Left kidney (tissue), 8 donors: ENCODE results near the gene PPP1R2C. TPM values are rescaled to one million over a fixed set of nuclear protein-coding genes. Genes with fewer than 3 reads are reported as not detected.

Experiments used
- DNase-seq: peaks from one replicate; pipeline ENCODE4 v3.0.0-alpha.2; 2013
- long read RNA-seq, 8 donors: transcript quantifications; one replicate each; lab custom pipeline, GENCODE V29; 2026
- polyA plus RNA-seq: library from polyadenylated mRNA; unstranded; fragments of 120-200 nt; gene quantifications from one replicate; pipeline ENCODE4 v1.2.1, GENCODE V29; 2013; ENCODE audit not compliant: insufficient read length

Gene PPP1R2C
- not detected for polyA plus RNA-seq
- long read RNA-seq, donor 1 = 0 reads
- long read RNA-seq, donor 2 = 0 reads
- long read RNA-seq, donor 3 = 0 reads
- long read RNA-seq, donor 4 = 0 reads
- long read RNA-seq, donor 5 = 0 reads
- long read RNA-seq, donor 6 = 0 reads
- long read RNA-seq, donor 7 = 0 reads
- long read RNA-seq, donor 8 = 0 reads

DNA sequence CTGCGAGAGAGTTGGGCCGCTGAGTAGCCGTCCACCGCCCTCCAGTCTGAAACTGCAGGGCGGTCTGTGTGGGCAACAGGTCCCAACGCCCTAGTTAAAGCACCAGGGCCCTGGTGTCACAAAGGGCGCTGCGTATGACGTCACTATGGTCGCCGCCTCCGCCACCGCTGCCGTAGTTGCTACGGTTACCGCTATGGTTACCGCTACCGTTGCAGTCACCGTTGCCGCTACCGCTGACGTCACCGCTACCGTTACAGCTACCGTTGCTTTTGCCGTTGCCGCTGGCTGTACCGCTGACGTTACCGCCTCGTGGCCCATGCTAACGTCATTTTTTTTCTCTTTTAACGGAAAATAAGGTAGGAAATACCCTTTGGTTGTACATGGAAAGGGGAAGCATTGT is at the start of gene PPP1R2C:
Gene PPP1R2C (minus strand): TSS at position 68 of the 400 bp plus-strand sequence. CDS start 84 bp downstream, outside the sequence.
- DNase-seq = no peak

DNA sequence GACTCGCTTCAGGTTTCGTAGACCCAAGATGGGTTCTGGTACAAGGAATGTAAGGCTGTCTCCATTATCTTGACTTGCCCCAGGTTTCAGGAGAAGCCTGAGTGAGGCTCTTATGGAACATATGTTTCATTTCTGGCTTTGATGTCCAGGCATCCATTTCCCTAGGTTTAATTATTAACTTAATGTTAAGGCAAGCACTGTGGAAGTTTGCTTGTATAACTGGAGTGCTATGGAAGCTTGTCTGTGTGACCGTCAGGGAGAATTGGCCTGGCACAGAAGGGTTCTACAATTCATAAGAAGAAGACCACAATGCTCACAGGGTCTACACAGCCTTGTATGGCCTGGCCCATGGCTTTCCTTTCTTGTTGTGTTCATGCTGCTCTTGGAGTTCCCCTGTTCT is 47.2 kb upstream of the PPP1R2C start:
- no peak for DNase-seq

DNA sequence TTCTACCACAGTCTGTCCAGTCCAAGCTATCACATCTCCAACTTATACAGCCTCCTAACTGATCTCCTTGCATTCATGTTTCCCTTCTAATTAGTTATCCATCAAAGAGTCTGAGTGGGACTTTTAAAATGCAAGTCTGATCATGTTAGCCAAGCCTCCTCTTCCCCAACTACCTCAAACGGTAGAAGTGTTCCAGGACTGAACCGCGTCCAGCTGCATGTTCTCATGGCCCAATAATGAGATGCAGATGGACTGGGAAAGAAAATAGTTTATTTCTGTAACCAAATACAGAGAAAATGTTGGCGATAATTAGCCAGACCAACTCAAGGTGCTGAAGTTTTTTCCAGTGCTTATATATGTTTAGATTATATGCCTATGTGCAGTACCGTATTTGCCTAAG is 46.6 kb upstream of the PPP1R2C start:
- DNase-seq = no peak

DNA sequence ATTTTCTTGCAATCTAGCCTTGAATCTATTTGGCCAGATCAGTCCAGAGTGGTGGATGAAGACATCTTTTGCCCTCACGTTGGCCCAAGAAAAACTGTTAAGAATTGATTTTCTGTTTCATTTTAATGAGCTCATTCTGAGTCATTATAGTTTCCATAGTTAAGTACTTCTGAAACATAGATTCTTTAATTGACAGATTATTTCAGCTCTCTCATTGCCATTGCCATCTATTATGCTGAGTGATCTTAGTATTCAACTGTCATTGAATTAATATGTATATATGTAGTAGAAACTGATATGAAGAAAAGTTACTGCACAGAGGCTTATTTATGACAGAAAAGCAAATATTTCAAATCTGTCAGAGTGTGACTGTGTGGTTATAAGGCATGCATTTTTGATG is 45.5 kb upstream of the PPP1R2C start:
- DNase-seq = no peak

DNA sequence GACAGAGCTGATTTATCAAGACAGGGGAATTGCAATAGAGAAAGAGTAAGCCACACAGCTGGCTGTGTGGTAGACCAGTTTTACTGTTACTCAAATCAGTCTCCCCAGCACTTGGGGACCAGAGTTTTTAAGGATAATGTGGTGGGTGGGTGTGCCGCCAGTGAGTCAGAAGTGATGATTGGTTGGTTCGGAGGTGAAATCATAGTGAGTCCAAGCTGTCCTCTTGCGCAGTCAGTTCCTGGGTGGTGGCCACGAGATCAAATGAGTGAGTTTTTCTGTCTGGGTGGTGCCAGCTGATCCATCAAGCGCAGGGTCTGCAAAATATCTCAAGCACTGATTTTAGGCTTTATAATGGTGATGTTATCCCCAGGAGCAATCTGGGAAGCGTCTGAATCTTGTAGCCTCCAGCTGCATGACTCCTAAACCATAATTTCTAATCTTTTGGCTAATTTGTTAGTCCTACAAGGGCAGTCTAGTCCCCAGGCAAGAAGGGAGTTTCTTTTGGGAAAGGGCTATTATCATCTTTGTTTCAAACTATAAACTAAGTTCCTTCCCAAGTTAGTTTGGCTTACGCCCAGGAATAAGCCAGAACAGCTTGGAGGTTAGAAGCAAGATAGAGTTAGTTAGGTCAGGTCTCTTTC is 44.0 kb upstream of the PPP1R2C start:
- no peak for DNase-seq

DNA sequence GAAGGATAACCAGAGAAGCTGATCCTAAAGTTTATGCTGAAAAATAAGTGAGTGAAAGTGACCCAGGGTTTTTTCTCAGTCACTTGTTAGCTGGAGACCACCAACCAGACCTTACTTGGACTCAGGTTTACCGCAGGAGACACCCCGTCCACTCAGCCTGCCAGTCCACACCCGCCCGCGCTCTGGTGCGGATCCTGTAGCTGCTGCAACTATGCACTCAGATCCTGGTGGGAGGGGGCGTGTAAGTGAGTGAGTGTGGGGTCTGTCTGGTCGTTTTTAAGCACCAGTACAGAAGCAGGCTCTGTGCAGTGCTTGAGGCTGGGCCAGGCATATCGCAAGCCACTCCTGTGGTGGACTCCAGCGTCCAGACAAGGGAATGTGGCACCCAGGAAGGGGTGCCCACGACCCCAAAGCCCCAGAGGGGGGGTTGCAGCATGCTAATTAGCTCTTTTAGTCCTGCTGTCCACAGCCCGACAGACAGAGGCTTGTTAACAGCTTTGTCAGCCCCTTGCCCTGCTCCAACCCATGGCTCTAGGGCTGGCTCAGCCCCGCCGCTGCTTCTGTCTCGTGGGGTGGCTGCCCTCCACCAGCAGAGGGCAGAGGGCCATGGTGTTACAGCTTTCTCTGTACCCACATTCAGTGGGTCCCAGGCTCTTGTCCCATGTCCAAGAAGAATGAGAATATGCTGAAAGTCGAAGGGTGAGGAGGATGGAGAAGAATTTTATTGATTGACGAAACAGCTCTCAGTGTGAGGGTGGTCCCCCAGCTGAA is 40.4 kb upstream of the PPP1R2C start:
- no peak for DNase-seq

DNA sequence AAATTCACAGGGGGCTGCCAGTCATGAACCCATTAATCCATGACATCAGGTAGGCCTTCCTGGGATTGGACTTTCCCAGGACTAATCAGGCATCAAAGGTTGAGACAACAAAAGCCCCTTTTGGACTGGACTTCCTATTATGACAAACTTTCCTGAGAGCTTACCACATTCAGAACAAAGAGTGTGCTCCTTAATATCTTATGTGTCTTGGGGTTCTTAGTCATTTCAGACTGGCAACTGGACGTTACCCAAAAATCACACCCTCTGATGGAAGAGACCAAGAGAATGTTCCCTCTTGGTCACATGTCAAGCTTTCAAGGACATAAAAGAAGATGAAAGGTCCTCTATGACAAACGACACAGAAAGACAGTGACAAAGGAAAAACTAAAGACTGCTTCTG is 31.6 kb upstream of the PPP1R2C start:
- DNase-seq = no peak

DNA sequence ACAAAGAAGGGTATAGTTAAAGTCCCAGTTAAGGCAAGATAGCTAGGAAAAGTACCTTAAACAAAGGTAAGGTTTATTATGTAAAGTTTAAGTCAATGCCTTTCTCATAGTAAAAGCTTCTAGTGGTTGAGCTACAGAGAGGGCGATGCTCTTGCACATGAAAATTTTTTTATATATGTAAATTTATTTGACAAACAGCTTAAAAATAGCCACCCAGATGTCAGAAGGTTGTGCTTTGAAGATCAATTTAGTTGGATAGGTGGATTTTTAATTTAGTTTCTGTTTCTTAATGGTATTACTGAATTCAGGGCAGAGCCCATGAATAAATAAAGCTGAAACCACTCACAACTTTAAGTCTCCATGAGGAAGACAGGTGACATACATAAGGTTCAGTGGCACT is 29.4 kb upstream of the PPP1R2C start:
- no peak for DNase-seq

DNA sequence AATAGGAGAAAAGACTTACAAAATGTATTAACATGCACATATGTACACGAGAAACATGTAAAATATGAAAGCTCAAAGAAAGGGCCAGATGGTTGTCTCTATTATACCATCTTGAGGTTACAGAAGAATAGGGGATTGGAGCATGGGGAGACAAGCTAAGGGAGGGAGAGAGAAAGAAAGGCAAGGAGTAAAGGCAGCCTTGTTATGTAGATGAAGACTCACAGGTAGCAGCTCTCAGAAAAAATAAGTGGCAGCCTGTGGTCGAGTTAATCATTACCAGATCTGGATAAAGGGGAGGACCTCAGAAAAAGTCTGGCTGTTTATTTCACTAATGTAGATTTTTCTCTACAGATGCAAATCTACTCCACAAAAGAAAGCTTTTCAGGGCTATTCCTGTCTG is 26.6 kb upstream of the PPP1R2C start:
- DNase-seq = no peak

DNA sequence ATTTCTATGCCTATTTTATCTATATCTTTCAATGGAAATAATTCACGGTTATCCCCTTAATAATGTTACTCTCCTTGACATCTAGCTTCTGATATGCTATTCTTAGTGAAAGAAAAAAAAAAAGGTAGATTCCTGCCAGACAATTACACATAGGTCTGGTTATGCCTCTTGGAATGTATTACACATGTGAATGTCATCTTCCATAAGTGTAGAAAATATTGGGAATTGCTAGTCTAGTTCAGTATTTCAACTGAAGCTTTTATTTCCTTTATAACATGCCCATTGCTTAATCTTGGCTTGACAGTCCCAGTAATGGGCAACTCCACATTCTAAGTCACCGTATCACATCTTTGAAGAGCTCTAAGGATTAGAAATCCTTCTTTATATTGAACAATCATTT is 25.4 kb upstream of the PPP1R2C start:
- no peak for DNase-seq

DNA sequence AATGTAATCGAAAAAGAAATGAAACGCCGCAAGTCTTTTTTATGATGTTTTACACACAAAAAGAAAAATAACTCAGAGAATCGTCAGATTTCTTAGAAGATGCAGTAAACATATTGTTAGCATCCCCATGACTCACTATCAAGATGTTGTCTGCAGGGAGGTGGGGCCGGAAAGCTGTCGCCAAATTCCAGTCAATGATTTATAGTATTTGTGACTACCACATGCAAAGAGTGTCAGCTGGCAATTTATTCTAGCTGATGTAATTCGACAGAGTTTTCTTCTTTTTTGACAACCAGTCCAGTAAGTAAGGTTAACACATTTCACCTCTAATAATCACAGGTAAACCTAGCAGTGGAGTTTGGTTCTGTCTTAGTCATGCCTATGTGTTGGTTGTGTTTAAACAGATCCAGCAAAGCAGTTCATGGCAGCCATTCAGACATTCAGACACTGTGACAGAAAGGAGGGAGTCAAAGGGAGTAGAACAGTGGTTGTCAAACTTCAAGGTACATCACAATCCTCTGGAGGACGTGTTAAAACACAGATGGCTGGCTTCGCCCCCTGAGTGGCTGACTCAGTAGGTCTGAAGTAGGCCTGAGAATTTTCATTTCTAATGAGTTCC is 19.8 kb upstream of the PPP1R2C start:
- no peak for DNase-seq

DNA sequence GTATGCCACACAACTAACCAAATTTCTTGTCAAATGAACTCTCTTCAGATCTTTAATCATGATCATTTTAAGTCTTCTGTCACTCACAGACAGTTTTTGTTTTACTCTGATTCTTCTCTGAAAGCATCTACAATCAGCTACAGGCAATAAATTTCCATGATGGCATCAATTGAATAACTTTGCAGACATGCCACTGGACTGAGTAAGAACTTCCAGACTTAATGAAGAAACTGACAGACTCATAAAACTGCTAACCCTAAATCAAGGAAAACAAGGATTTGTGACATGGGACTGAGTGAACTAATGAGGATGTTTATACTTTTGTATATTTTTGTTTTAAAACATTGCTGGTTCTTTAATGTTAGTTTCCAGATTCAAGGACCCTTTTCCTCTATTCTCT is 5.5 kb upstream of the PPP1R2C start:
- DNase-seq = no peak

DNA sequence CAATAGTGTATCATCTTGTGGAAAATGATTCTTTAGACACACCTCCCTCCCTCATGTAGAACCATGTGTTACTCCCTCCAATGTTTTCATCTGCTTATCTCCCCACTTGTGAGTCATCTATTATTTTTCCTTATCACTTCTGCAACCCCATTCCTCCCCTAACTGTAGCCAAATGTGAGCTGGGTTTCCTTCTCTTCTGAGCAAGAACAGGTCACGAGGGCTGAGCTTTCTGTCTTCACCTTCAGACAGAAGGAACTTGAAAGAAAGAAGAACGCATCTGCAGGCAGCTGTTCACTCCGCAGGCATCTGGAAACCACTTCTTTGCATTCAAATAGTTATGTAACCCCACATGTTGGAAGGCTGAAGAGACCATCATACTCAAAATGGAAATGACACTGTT is 1.8 kb downstream of the PPP1R2C start:
- DNase-seq = no peak

DNA sequence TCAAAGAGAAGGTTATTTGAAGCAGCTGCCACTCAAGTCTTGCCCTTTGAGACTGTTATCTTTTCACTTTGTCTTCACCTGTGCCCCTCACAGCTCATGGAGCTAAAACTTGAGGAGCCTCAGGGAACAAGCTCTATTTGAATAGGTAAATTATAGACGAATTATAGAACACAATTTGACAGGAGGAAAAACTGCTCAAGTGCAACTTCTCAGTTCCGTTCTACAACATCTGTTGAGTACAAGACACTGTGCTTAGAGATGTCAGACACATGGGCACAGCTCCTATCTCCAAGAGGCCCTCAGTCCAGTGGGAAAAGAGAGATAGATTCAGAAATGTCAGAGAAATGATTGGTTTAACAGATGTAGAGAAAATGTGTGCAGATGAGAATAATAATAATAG is 5.1 kb downstream of the PPP1R2C start:
- no peak for DNase-seq

DNA sequence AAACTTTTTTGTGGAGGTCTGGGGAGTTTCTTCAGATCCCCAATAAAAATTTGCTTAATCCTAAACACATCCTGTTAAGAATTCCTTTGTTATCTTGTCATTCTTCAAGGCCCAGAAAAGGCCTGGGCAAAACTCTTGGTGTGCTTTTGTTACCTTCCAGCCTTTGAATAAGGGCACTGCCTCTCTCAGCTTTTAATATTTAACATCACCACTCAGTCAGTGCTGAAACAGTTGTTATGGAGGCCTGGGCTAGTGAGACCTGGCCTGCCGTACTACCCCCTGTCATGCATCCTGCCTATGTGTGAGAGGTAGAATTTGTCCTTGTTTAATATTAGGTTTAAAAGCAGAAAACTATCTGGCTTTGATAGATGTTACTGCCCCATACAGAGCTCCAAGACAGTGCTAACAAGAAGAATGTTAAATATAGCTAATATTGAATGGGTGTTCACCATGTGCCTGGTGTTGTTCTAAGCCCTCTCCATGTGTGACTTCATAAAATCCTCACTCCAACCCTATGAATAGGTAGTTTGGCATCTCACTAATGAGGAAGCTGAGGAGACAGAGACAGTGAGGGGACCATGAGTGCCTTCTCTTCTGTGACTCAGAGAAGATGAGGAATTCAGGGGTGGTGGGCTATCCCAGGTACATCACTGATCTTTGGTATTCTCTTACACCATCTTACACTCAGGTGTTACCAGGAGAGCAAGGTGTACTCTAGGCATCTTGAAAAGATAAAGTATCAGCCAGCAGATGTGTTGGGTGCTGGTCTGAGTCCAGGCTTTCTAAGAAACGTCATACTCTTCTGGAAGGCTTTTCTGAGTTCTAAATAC is 6.2 kb downstream of the PPP1R2C start:
- DNase-seq = no peak

DNA sequence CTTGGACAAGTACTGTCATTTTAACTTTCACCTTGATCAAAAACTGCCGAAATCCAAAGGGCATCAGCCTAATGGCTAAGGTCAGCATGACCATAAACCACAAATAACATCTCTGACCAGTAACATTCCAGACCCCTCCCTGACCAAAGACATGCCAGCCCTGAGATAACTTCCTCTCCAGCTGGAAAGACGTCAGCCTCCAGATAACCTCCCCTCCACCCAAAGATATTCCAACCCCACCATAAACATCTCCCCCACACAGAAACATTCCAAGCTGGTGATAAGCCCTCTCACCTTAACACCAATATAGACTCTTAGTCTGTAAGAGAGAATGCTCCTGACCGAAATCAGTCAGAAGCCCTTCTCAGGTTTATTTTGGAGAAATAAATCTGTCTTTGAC is 7.4 kb downstream of the PPP1R2C start:
- no peak for DNase-seq

DNA sequence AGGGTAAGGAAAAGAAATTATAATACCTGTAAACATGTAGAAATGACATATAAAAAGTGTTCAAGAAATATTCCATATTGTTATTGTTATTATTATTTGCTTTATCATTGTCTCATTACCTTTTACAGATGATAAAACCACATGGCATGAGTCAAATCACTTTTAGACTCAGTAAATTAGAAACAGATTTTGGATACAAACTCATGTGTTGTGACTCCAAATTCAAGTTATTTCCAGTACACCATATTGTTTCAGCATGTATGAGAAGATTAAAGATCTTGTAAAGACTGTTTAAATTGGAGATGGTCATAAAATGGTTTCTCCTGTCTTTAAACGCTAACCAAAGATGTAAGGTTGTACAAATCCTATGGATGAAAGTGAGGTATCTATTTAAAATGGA is 18.1 kb downstream of the PPP1R2C start:
- DNase-seq = no peak

DNA sequence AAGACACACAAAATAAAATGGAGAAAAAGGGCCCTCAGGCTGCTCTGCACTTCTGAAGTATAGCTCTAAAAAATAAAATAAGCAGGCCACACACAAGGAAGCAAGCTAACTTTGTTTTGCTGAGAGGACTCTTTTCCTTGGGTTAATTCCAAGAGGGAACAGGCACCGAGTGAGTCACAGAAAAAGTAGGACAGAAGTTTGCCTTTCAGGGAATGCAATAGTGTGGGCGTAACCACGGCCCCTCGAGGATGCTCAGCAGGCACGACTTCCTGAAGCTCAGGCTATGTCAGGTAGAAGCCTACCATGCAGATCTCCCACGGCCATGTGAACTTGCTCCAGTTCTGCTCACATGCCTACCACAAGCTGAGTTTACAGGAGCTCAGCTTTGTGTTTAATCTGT is 22.1 kb downstream of the PPP1R2C start:
- DNase-seq = no peak

DNA sequence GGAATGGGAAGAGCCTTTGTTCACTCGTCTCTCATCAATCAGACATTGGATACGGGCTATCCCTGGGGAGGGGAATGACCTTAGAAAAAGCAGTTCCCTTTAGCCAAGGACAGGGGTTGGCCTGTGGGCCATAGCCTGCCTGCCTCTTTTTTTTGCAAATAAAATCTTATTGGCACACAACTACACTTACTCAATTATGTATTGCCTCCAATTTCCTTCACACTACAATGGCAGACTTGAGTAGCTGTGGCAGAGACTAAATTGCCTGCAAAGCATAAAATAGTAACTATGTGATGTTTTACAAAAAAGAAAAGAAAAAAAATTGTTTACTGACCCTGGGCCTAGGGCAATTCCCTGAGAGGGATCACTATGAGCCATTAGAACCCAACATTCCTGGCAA is 23.4 kb downstream of the PPP1R2C start:
- DNase-seq = no peak

DNA sequence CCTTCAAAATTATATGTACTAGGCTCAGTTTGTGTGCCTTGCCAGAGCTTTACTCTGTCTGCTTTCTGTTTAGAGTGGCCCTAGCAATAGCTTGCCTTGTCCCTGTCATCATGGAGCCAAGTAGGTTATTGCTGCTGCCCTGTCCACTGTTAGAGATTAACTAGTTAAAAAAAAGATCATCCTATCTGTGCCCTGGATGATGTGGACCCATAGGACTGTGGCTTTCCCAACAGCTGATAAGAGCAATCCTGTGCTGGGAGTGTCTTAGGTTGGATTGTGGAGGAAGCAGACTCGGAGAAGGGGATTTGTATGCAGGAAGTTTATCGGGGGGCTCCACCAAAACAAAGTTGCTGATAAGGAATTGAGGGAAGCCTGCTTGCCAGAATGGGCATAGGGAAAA is 23.8 kb downstream of the PPP1R2C start:
- DNase-seq = no peak

DNA sequence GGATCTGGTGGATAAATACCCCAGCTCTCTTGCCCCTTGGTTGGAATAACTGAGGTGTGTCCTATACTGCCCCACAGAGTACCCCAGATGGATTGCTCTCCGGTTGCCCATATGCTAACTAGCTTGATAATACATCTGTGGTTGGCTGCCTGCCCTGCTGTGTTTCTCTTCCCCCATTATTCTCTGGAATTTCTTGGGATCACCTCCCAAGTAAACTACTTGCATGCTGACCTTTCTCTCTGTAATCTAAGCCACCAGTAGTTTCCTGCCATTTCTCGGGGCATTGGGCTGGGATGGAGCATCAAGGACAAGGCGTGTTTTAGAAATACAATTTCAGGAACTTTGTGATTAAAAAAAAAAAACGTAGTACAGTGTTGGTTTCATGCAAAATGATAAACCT is 25.2 kb downstream of the PPP1R2C start:
- DNase-seq = no peak

DNA sequence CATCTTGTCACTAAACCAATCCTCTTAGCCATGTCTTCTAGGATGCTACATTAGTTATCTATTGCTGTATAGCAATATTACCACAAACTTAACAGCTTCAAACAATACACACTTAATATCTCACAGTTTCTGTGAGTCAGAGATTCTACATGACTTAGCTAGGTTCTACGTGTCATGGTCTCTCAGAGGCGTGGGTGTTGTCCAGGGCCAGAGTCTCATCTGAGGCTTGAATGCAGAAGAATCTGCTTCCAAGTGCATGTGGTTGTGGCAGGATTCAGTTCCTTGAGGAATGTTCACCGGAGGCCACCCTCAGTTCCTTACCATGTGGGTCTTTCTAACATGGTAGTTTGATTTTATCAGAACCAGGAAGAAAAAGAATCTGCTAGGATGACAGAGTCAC is 26.4 kb downstream of the PPP1R2C start:
- DNase-seq = no peak
